A549 (cell line): Measurements from ENCODE around the gene FBP1. TPM values are rescaled to one million over a fixed set of nuclear protein-coding genes. Genes with fewer than 3 reads are reported as not detected.

Experiments
- ATAC-seq, 2 experiments: fragments of 200-7000 bp in 1 of 2; fragments of >200 bp in 1 of 2; cut with Nextera tagmentation in 1 of 2; cut with Tn5 transposase in 1 of 2; 3 replicates each; pipeline versions ENCODE4 v1.8.0 to v1.9.1; 2018 to 2020; ENCODE audit warnings: mild to moderate bottlenecking in 1 of 2, moderate library complexity in 1 of 2
- CTCF ChIA-PET: fragments of 300-600 bp; sonication (Branson Sonifier 250); formaldehyde crosslinking; extraction: SDS; loops from one replicate; lab custom pipeline; 2021; ENCODE audit warnings: antibody characterized with exemption, inconsistent platforms; lab: Yijun Ruan, JAX
- POLR2A ChIA-PET: fragments of 350-600 bp; formaldehyde crosslinking; extraction: SDS; loops from one replicate; lab custom pipeline; 2021; ENCODE audit warnings: antibody characterized with exemption, inconsistent platforms; lab: Yijun Ruan, JAX
- DNase-seq, 2 experiments: peaks; one replicate each; pipeline versions ENCODE4 v3.0.0 to v3.0.0-alpha.2; 2011 to 2016; ENCODE audit warnings: low read depth in 1 of 2, low spot score in 1 of 2
- FAIRE-seq: peaks from 2 replicates; lab custom pipeline; 2011; peaks lifted over from hg19 to GRCh38; lab: Jason Lieb, UNC
- H3K27ac ChIP-seq, 2 experiments: fragments of >200 bp; sonication (Bioruptor Twin); formaldehyde crosslinking; 3 replicates each; pipeline ENCODE4 v1.5.1; 2016 to 2017
- H3K4me1 ChIP-seq: fragments of >200 bp; sonication (Bioruptor Twin); formaldehyde crosslinking; 3 replicates; pipeline ENCODE4 v1.6.1; 2016
- H3K4me2 ChIP-seq: fragments of >200 bp; sonication (Bioruptor Twin); formaldehyde crosslinking; 3 replicates; pipeline ENCODE4 v1.6.1; 2016
- H3K4me3 ChIP-seq: fragments of >200 bp; sonication (Bioruptor Twin); formaldehyde crosslinking; 3 replicates; pipeline ENCODE4 v1.5.1; 2016
- H3K9me3 ChIP-seq: fragments of >200 bp; sonication (Bioruptor Twin); formaldehyde crosslinking; 3 replicates; pipeline ENCODE4 v1.6.1; 2016
- ATOH8 ChIP-seq: fragments of 250-450 bp; sonication (Bioruptor Pico); IDR thresholded peaks from 2 replicates; pipeline ENCODE4 v1.5.0; 2020; ENCODE audit warnings: low read depth, mild to moderate bottlenecking, moderate library complexity
- CEBPB ChIP-seq, 2 experiments: fragments of >200 bp in 1 of 2; sonication (Bioruptor Twin) in 1 of 2; formaldehyde crosslinking in 1 of 2; IDR thresholded peaks; 2 replicates each; pipeline ENCODE4 v1.6.1; 2012 to 2016
- EHF ChIP-seq: fragments of 250-450 bp; sonication (Bioruptor Pico); IDR thresholded peaks from 2 replicates; pipeline ENCODE4 v1.5.0; 2020; ENCODE audit warnings: mild to moderate bottlenecking
- EHMT2 ChIP-seq: fragments of 200-600 bp; sonication (generic); IDR thresholded peaks from 2 replicates; pipeline ENCODE4 v1.6.1; 2016; ENCODE audit warnings: antibody characterized with exemption, low read depth, mild to moderate bottlenecking, moderate library complexity
- EP300 ChIP-seq, 2 experiments: fragments of >200 bp; sonication (Bioruptor Twin); formaldehyde crosslinking; IDR thresholded peaks; 2 replicates in 1 of 2; 3 replicates in 1 of 2; pipeline ENCODE4 v1.6.1; 2016 to 2017
- ESRRA ChIP-seq: fragments of 150-350 bp; IDR thresholded peaks from 2 replicates; pipeline ENCODE4 v1.6.1; 2014; ENCODE audit warnings: mild to moderate bottlenecking, low read length, borderline replicate concordance
- HDAC2 ChIP-seq: fragments of 200-600 bp; sonication (generic); IDR thresholded peaks from 2 replicates; pipeline ENCODE4 v1.6.1; 2016
- HEYL ChIP-seq: fragments of 250-450 bp; sonication (Bioruptor Pico); IDR thresholded peaks from 2 replicates; pipeline ENCODE4 v1.8.0; 2021; ENCODE audit warnings: mild to moderate bottlenecking, moderate library complexity
- HMGXB4 ChIP-seq: fragments of 250-450 bp; sonication (Bioruptor Pico); IDR thresholded peaks from 2 replicates; pipeline ENCODE4 v1.5.0; 2021; ENCODE audit warnings: mild to moderate bottlenecking, moderate library complexity, borderline replicate concordance
- HOXA7 ChIP-seq: fragments of 250-450 bp; sonication (Bioruptor Pico); IDR thresholded peaks from 2 replicates; pipeline ENCODE4 v1.5.0; 2020; ENCODE audit warnings: mild to moderate bottlenecking, moderate library complexity
- HOXB13 ChIP-seq: fragments of 250-450 bp; sonication (Bioruptor Pico); IDR thresholded peaks from 2 replicates; pipeline ENCODE4 v1.5.0; 2020; ENCODE audit warnings: low read depth, mild to moderate bottlenecking, moderate library complexity
- HOXB5 ChIP-seq: fragments of 250-450 bp; sonication (Bioruptor Pico); IDR thresholded peaks from 2 replicates; pipeline ENCODE4 v1.5.0; 2020; ENCODE audit warnings: mild to moderate bottlenecking, moderate library complexity
- JUN ChIP-seq, 2 experiments: fragments of >200 bp; sonication (Bioruptor Twin); formaldehyde crosslinking; IDR thresholded peaks; 2 replicates in 1 of 2; 3 replicates in 1 of 2; pipeline ENCODE4 v1.6.1; 2016 to 2017
- JUNB ChIP-seq: fragments of >200 bp; sonication (Bioruptor Twin); formaldehyde crosslinking; IDR thresholded peaks from 2 replicates; pipeline ENCODE4 v1.6.1; 2016
- MAFK ChIP-seq: fragments of 450-650 bp; IDR thresholded peaks from 2 replicates; pipeline ENCODE4 v1.6.1; 2014; ENCODE audit not compliant: partially characterized antibody
- NR3C1 ChIP-seq: fragments of >200 bp; sonication (Bioruptor Twin); formaldehyde crosslinking; IDR thresholded peaks from 3 replicates; pipeline ENCODE4 v1.6.1; 2017
- PHF8 ChIP-seq: fragments of 200-600 bp; sonication (generic); IDR thresholded peaks from 2 replicates; pipeline ENCODE4 v1.6.1; 2016; ENCODE audit warnings: low read depth, mild to moderate bottlenecking, antibody characterized with exemption, moderate library complexity, borderline replicate concordance
- POLR2AphosphoS2 ChIP-seq: conservative IDR thresholded peaks from 2 replicates; pipeline ENCODE4 v1.6.1; 2012; ENCODE audit warnings: low read length, improper control_type of control experiment, inconsistent platforms
- RAD21 ChIP-seq, 2 experiments: fragments of >200 bp in 1 of 2; sonication (Bioruptor Twin) in 1 of 2; formaldehyde crosslinking in 1 of 2; IDR thresholded peaks in 1 of 2; conservative IDR thresholded peaks in 1 of 2; 2 replicates in 1 of 2; 3 replicates in 1 of 2; pipeline ENCODE4 v1.6.1; 2012 to 2018; ENCODE audit warnings: inconsistent platforms in 1 of 2
- RARB ChIP-seq: fragments of 250-450 bp; sonication (Bioruptor Pico); IDR thresholded peaks from 2 replicates; pipeline ENCODE4 v1.8.0; 2021; ENCODE audit warnings: mild to moderate bottlenecking, moderate library complexity
- SMC3 ChIP-seq: fragments of >200 bp; sonication (Bioruptor Twin); formaldehyde crosslinking; IDR thresholded peaks from 3 replicates; pipeline ENCODE4 v1.6.1; 2018; ENCODE audit warnings: inconsistent platforms
- TFCP2L1 ChIP-seq: fragments of 250-450 bp; sonication (Bioruptor Pico); IDR thresholded peaks from 2 replicates; pipeline ENCODE4 v1.5.0; 2021; ENCODE audit warnings: mild to moderate bottlenecking
- USF2 ChIP-seq: fragments of 450-650 bp; IDR thresholded peaks from 2 replicates; pipeline ENCODE4 v1.6.1; 2014; ENCODE audit warnings: antibody characterized with exemption
- ZFP36 ChIP-seq: fragments of 450-650 bp; IDR thresholded peaks from 2 replicates; pipeline ENCODE4 v1.6.1; 2014; ENCODE audit warnings: borderline replicate concordance; ENCODE audit not compliant: partially characterized antibody
- WGBS: methylation state at CpG from one replicate; pipeline ENCODE4 v1.1.6; 2017; ENCODE audit errors: missing lambda C conversion rate; 5-methylcytosine and 5-hydroxymethylcytosine counted together
- polyA plus RNA-seq, 4 experiments: library from polyadenylated mRNA; depleted of rRNA in 3 of 4; stranded (reverse); fragments of >200 nt; fragmentation: RNase III in 1 of 4; extraction: RNeasy Plus Mini Kit Qiagen cat#74134 plus additional on column Dnase treatment in 1 of 4; gene quantifications; 2 replicates in 3 of 4; 3 replicates in 1 of 4; pipeline ENCODE4 v1.2.3, GENCODE V29; 2011 to 2017

FBP1 gene
- polyA plus RNA-seq, 2 of the 4 experiments (the other 2 are of a cell fraction), result not detected

GRCh38 chr9:94666364-94667099, 27.2 kb upstream of the FBP1 start:
- WGBS, result 77% methylated on average over 14 of the region's 14 CpGs
- no peak overlapping the region for H3K4me2 ChIP-seq
- no peak overlapping the region for H3K4me3 ChIP-seq
- H3K9me3 ChIP-seq, result no peaks in the 10 kb centered on the region
- no peak for FAIRE-seq
- POLR2A ChIA-PET, result no interaction called here
- no peak for ATAC-seq
- H3K27ac ChIP-seq, result 0 out of 6 replicates have a peak overlapping the region, but pooled peaks of 1 of the 2 experiments have one; percentile 24
- peaks cover 8% of the 10 kb centered on the region; the same call in 2 of the 3 replicates for H3K4me1 ChIP-seq
- no peak for DNase-seq
- TF ChIP-seq MAFK, result peak; percentile 61
- TF ChIP-seq HEYL, result no peak
- CTCF ChIA-PET, result interaction anchor here (0.6 to 9.5 kb wide), 9 partner anchors 10 to 1064 kb away, joined by 3 to 172 read pairs (median 5); no protein-coding TSS in a partner anchor

- POLR2A ChIA-PET, result no interaction called here
- no peak overlapping the region for H3K4me3 ChIP-seq
- CTCF ChIA-PET, result interaction anchor here (0.6 to 9.5 kb wide), 8 partner anchors 9 to 1375 kb away, joined by 3 to 172 read pairs (median 4); no protein-coding TSS in a partner anchor
Observed at GRCh38 chr9:94665613-94666012, 26.3 kb upstream of the FBP1 start.

GRCh38 chr9:94664801-94665200, 25.5 kb upstream of the FBP1 start:
- WGBS, result 42% methylated on average over 2 of the region's 2 CpGs
- Histone ChIP-seq H3K4me2 (no peak overlapping the region), H3K9me3 (no peaks in the 10 kb centered on the region), H3K27ac (no peak overlapping the region), H3K4me1 (peaks cover 8% of the 10 kb centered on the region; the same call in 2 of the 3 replicates), H3K4me3 (no peak overlapping the region)
- ATAC-seq (no peak), DNase-seq (no peak), FAIRE-seq (no peak)
- POLR2A ChIA-PET, result no interaction called here
- CTCF ChIA-PET, result interaction anchor here (2.2 kb wide), 1 partner anchor 17 kb away, joined by 9 read pairs; no protein-coding TSS in a partner anchor
- no peak for TF ChIP-seq HEYL
- TF ChIP-seq ZFP36, result no peak
- no peak for TF ChIP-seq SMC3
- TF ChIP-seq PHF8, result no peak
- TF ChIP-seq CEBPB (IDR thresholded peaks at IDR 0.05), result no peak
- no peak for TF ChIP-seq HOXB13
- TF ChIP-seq RARB (CRISPR knock-in tag), result no peak
- no peak for TF ChIP-seq POLR2AphosphoS2
- TF ChIP-seq HOXB5, result no peak
- TF ChIP-seq EHMT2, result no peak
- TF ChIP-seq ATOH8 (CRISPR knock-in tag), result no peak
- TF ChIP-seq HOXA7, result no peak

More at GRCh38 chr9:94665613-94666012, 26.3 kb upstream of the FBP1 start:
- no peaks in the 10 kb centered on the region for H3K9me3 ChIP-seq
- no peak overlapping the region for H3K4me2 ChIP-seq
- DNase-seq (no peak), ATAC-seq (no peak), FAIRE-seq (no peak)
- whole genome bisulfite sequencing, result 81% methylated on average over 3 of the region's 3 CpGs
- peaks cover 8% of the 10 kb centered on the region; the same call in 2 of the 3 replicates for H3K4me1 ChIP-seq
- no peak for TF ChIP-seq POLR2AphosphoS2
- TF ChIP-seq ATOH8 (CRISPR knock-in tag), result no peak
- no peak for TF ChIP-seq PHF8
- TF ChIP-seq NR3C1, result no peak
- no peak for TF ChIP-seq CEBPB (IDR thresholded peaks at IDR 0.05)
- TF ChIP-seq RAD21 (conservative IDR thresholded peaks at IDR 0.05 in 1 of 2, IDR thresholded peaks at IDR 0.05 in 1 of 2), result no peak
- TF ChIP-seq ESRRA, result no peak
- no peak for TF ChIP-seq HOXA7
- no peak for TF ChIP-seq EHF
- TF ChIP-seq HEYL, result no peak
- TF ChIP-seq EP300 (IDR thresholded peaks at IDR 0.05), result no peak
- no peak for TF ChIP-seq JUNB
- TF ChIP-seq HMGXB4, result no peak
- no peak for TF ChIP-seq HDAC2
- no peak for TF ChIP-seq HOXB13
- TF ChIP-seq JUN (IDR thresholded peaks at IDR 0.05), result no peak
- no peak for TF ChIP-seq TFCP2L1
- TF ChIP-seq USF2, result no peak
- no peak overlapping the region for H3K27ac ChIP-seq
